ENCODE measurements around the gene NTF3. TPM values are rescaled to one million over a fixed set of nuclear protein-coding genes. Genes with fewer than 3 reads are reported as not detected.

Gene NTF3
- total RNA-seq, 1 experiment from 2014 or later, result not detected

DNA sequence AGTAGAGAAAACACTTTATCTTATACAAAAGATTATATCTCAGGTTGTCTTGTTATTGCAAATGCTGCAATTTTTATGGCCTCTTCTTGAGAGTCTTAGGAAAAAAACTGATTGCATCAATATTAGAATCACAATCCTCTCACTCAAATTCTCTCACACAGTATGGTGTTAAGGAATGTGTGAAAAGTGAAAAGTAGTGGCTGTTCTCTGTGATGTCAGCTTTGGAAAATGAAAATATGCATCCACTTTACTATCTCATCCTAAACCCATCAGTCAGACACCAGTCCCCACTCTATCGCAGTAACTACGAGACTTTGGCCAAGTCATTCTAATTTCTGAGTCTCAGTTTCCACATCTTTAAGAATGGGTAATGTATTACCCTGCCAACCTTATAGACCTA, 32.6 kb upstream of the NTF3 start:
- DNase-seq, result no peak
- Histone ChIP-seq H3K27ac (ENCODE audit: low read length) (no peak overlapping the region), H3K27me3 (ENCODE audit: low read length) (no peaks in the 10 kb centered on the region), H3K4me1 (ENCODE audit: low read length) (no peaks in the 10 kb centered on the region), H3K9me3 (ENCODE audit: low read length) (no peaks in the 10 kb centered on the region), H3K4me2 (ENCODE audit: low read depth, low read length, poor library complexity, severe bottlenecking) (no peak overlapping the region), H3K4me3 (ENCODE audit: low read length) (no peak overlapping the region), H3K36me3 (ENCODE audit: insufficient read depth, low read length) (no peaks in the 10 kb centered on the region), H2AFZ (ENCODE audit: low read length) (no peak overlapping the region), H3K79me2 (ENCODE audit: low read length) (no peaks in the 10 kb centered on the region), H3K9me2 (replicated peaks; ENCODE audit: insufficient read depth, low read length) (no peaks in the 10 kb centered on the region), H3K9ac (ENCODE audit: low read length) (no peak overlapping the region), H4K20me1 (ENCODE audit: insufficient read depth, low read depth, low read length) (no peaks in the 10 kb centered on the region)

DNA sequence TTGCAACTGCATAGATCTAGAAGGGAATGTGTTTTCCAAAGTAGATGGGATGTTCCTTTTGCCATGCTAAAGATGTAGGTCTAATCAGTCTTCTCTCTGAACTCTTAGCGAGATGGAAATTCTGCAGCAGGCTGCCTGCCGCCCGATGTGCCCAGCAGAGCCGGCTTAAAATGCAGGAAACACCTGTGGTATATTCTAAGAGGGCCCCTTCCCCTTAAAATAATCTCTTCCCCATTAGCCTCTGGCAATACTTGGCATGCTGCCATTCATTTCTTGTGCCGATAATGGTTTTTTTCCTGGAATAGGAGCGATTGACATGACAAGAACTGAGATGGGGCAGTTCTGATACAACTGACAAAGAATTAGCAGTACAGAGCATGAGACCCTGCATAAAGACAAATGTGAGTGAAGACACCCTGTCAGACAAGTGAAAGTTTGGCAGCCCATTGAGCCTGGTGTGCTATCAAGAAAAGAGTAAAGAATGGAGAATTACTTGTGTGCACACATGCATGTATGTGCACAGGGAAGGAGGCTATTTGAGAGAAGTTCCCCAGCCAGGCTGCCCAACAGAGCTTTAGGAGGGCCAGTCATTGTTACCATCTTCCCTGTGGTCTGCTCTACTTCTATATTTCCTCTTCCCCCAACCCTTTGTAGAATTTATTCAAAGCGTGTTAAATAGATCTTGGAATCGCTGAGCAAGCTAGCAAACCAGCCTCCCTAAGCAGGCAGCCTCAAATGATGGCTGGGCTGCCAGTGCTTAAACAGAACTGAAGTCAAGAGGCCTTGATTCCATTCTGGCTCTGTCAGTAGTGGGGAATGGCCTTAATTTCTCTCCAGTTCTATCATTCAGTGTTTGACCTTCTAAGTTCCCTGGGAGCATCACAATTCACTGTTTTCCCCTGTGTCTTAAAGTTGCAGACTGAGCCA, 29.6 kb upstream of the NTF3 start:
- no peak for DNase-seq
- Histone ChIP-seq H3K9me2 (replicated peaks; ENCODE audit: insufficient read depth, low read length) (no peaks in the 10 kb centered on the region), H3K9me3 (ENCODE audit: low read length) (no peaks in the 10 kb centered on the region), H3K9ac (ENCODE audit: low read length) (no peak overlapping the region), H3K27me3 (ENCODE audit: low read length) (no peaks in the 10 kb centered on the region), H3K4me1 (ENCODE audit: low read length) (no peaks in the 10 kb centered on the region), H4K20me1 (ENCODE audit: insufficient read depth, low read depth, low read length) (no peaks in the 10 kb centered on the region), H3K4me3 (ENCODE audit: low read length) (no peak overlapping the region), H3K4me2 (ENCODE audit: low read depth, low read length, poor library complexity, severe bottlenecking) (no peak overlapping the region), H3K36me3 (ENCODE audit: insufficient read depth, low read length) (no peaks in the 10 kb centered on the region), H3K27ac (ENCODE audit: low read length) (no peak overlapping the region), H3K79me2 (ENCODE audit: low read length) (no peaks in the 10 kb centered on the region), H2AFZ (ENCODE audit: low read length) (no peak overlapping the region)

DNA sequence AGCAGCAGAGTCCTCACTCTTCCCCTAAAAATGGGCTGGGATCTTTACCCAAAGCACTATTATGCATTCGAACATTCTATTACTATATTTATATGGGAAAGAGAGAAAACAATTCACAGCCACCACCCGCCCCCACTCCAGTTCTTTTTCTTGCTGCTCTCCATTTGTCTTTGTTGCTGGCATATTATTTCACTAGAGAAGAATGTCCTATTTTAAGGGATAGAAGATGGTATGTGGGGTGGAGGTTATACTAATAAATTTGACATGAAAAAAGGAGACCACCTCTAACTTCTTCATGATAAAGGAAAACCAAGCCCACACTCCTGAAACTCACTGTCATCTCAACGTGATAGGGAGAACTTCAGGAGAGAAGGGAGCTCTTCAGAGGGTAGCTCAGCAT, 28.5 kb upstream of the NTF3 start:
- Histone ChIP-seq H3K9me2 (replicated peaks; ENCODE audit: insufficient read depth, low read length) (no peaks in the 10 kb centered on the region), H2AFZ (ENCODE audit: low read length) (no peak overlapping the region), H4K20me1 (ENCODE audit: insufficient read depth, low read depth, low read length) (no peaks in the 10 kb centered on the region), H3K4me2 (ENCODE audit: low read depth, low read length, poor library complexity, severe bottlenecking) (no peak overlapping the region), H3K27me3 (ENCODE audit: low read length) (no peaks in the 10 kb centered on the region), H3K79me2 (ENCODE audit: low read length) (no peaks in the 10 kb centered on the region), H3K27ac (ENCODE audit: low read length) (no peak overlapping the region), H3K36me3 (ENCODE audit: insufficient read depth, low read length) (no peaks in the 10 kb centered on the region), H3K4me3 (ENCODE audit: low read length) (no peak overlapping the region), H3K9ac (ENCODE audit: low read length) (no peak overlapping the region), H3K4me1 (ENCODE audit: low read length) (no peaks in the 10 kb centered on the region), H3K9me3 (ENCODE audit: low read length) (no peaks in the 10 kb centered on the region)
- DNase-seq, result no peak

DNA sequence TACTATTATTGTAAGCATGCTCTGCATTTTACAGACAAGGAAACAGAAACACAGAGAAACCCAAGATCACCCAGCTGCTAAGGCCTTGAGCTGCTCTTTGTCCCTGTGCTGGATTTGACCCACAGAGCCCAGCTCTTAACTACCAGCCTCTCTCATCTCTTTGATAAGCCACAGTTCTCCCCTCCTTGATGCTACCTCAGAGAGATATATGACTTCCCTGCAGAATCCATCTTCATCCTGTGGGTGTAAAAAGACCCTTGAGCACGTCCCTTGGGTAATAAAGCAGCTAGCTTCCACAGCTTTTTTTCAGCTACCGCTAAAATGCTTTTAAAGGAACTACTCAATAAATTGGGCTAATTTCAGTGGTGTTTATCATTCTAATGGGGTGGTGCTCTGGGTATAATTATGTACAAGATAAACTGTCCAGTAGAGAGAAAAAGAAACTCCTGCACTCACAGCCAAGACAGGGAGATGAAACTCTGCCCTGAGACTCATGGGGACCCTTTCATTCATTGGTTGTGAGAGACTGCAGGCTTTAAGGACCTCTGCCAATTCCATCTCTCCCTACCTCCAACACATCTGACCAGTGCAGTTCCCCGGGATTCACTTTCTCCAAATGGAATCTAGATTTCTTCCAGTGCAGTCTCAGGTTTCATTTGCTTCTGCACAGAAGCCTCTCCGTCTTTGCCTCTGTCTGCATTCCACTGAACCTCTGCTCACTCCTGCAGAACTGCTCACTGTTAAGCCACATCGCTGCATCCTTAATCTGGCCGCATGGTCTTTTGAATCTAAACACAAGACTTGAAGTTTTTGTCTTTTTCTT, 24.7 kb upstream of the NTF3 start:
- Histone ChIP-seq H3K27me3 (ENCODE audit: low read length) (no peaks in the 10 kb centered on the region), H3K79me2 (ENCODE audit: low read length) (no peaks in the 10 kb centered on the region), H2AFZ (ENCODE audit: low read length) (no peak overlapping the region), H3K9me3 (ENCODE audit: low read length) (no peaks in the 10 kb centered on the region), H3K4me3 (ENCODE audit: low read length) (no peak overlapping the region), H3K9me2 (replicated peaks; ENCODE audit: insufficient read depth, low read length) (no peaks in the 10 kb centered on the region), H4K20me1 (ENCODE audit: insufficient read depth, low read depth, low read length) (no peaks in the 10 kb centered on the region), H3K9ac (ENCODE audit: low read length) (no peak overlapping the region), H3K4me2 (ENCODE audit: low read depth, low read length, poor library complexity, severe bottlenecking) (no peak overlapping the region), H3K27ac (ENCODE audit: low read length) (no peak overlapping the region), H3K4me1 (ENCODE audit: low read length) (no peaks in the 10 kb centered on the region), H3K36me3 (ENCODE audit: insufficient read depth, low read length) (no peaks in the 10 kb centered on the region)
- DNase-seq, result no peak

DNA sequence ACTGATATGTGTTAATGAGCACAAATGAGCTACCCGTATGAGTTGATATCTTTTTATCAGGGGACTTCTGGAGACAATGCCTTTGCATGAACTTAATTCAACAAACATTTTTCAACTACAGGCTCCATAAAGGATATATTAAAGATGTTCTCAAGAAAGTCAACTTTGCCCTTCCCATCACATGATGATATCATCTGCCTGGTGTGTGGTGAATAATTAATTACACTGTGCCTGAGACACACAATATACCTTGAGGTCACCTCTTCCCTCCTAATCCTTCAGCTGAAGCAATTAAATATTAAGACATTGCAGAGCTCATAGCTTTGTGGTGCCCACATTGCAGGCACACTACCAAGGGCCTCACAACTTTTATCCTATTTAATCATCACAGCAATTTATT, 22.3 kb upstream of the NTF3 start:
- Histone ChIP-seq H3K79me2 (ENCODE audit: low read length) (no peaks in the 10 kb centered on the region), H3K9me2 (replicated peaks; ENCODE audit: insufficient read depth, low read length) (no peaks in the 10 kb centered on the region), H2AFZ (ENCODE audit: low read length) (no peak overlapping the region), H3K9ac (ENCODE audit: low read length) (no peak overlapping the region), H3K36me3 (ENCODE audit: insufficient read depth, low read length) (no peaks in the 10 kb centered on the region), H3K4me3 (ENCODE audit: low read length) (no peak overlapping the region), H4K20me1 (ENCODE audit: insufficient read depth, low read depth, low read length) (no peaks in the 10 kb centered on the region), H3K4me1 (ENCODE audit: low read length) (no peaks in the 10 kb centered on the region), H3K27ac (ENCODE audit: low read length) (no peak overlapping the region), H3K4me2 (ENCODE audit: low read depth, low read length, poor library complexity, severe bottlenecking) (no peak overlapping the region), H3K27me3 (ENCODE audit: low read length) (no peaks in the 10 kb centered on the region), H3K9me3 (ENCODE audit: low read length) (no peaks in the 10 kb centered on the region)
- DNase-seq, result no peak

DNA sequence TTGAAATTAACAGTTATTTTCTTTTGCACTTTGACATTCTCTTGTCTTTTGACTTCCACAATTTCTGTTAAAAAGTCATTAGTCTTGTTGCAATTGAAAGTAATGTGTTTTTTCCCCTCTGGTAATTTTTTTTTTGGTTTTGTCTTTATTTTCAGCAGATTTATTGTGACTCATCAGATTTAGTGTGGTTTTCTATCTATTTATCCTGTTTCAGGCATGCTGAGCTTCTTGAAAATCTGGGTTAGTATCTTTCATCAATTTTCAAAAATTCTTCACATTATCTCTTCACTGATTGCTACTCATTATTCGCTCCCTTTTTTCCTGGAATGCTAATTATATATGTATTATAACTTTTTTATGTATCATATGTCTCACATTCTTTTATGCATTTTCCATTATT, 15.3 kb upstream of the NTF3 start:
- no peak overlapping the region for H3K27ac ChIP-seq (ENCODE audit: low read length)
- H3K27me3 ChIP-seq (ENCODE audit: low read length), result no peaks in the 10 kb centered on the region
- no peak overlapping the region for H3K4me2 ChIP-seq (ENCODE audit: low read depth, low read length, poor library complexity, severe bottlenecking)
- H4K20me1 ChIP-seq (ENCODE audit: insufficient read depth, low read depth, low read length), result no peaks in the 10 kb centered on the region
- no peaks in the 10 kb centered on the region for H3K4me1 ChIP-seq (ENCODE audit: low read length)
- no peak for DNase-seq
- H2AFZ ChIP-seq (ENCODE audit: low read length), result no peak overlapping the region
- H3K9ac ChIP-seq (ENCODE audit: low read length), result no peak overlapping the region
- no peak overlapping the region for H3K4me3 ChIP-seq (ENCODE audit: low read length)
- no peaks in the 10 kb centered on the region for H3K9me2 ChIP-seq (replicated peaks; ENCODE audit: insufficient read depth, low read length)
- H3K9me3 ChIP-seq (ENCODE audit: low read length), result no peaks in the 10 kb centered on the region
- no peaks in the 10 kb centered on the region for H3K36me3 ChIP-seq (ENCODE audit: insufficient read depth, low read length)
- no peaks in the 10 kb centered on the region for H3K79me2 ChIP-seq (ENCODE audit: low read length)

DNA sequence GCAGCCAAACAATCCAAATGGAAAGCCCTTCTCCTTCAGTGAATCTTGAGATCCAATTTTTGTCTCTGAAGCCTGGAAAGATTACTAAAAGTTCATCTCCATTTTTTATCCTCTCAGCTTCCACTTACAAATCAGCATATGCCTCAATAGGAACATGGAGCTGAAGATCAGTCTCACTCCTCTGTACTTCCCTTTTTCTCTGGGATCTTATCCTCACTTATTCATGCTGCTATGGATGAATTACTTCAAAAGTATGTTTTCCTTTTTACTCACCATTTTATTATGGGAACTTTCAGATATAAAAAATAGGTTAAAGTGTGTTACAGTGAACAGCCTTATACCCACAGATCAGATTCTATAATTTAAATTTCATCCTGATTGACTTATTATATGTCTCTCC, 14.4 kb upstream of the NTF3 start:
- H3K9me3 ChIP-seq (ENCODE audit: low read length), result no peaks in the 10 kb centered on the region
- H3K4me3 ChIP-seq (ENCODE audit: low read length), result no peak overlapping the region
- H3K27ac ChIP-seq (ENCODE audit: low read length), result no peak overlapping the region
- DNase-seq, result no peak
- H4K20me1 ChIP-seq (ENCODE audit: insufficient read depth, low read depth, low read length), result no peaks in the 10 kb centered on the region
- no peaks in the 10 kb centered on the region for H3K4me1 ChIP-seq (ENCODE audit: low read length)
- no peaks in the 10 kb centered on the region for H3K36me3 ChIP-seq (ENCODE audit: insufficient read depth, low read length)
- no peaks in the 10 kb centered on the region for H3K79me2 ChIP-seq (ENCODE audit: low read length)
- H3K9ac ChIP-seq (ENCODE audit: low read length), result no peak overlapping the region
- no peak overlapping the region for H2AFZ ChIP-seq (ENCODE audit: low read length)
- no peaks in the 10 kb centered on the region for H3K27me3 ChIP-seq (ENCODE audit: low read length)
- no peaks in the 10 kb centered on the region for H3K9me2 ChIP-seq (replicated peaks; ENCODE audit: insufficient read depth, low read length)
- no peak overlapping the region for H3K4me2 ChIP-seq (ENCODE audit: low read depth, low read length, poor library complexity, severe bottlenecking)
